Activated CD8-positive, alpha-beta T cell treated with anti-CD3 and anti-CD28 coated beads for 36 hours (primary cell): ENCODE measurements around the gene ACBD6. TPM values are rescaled to one million over a fixed set of nuclear protein-coding genes. Genes with fewer than 3 reads are reported as not detected.
A peak's percentile ranks its signal among the peaks of the same experiment; 100 is the strongest.

Experiments
- ATAC-seq: fragments of 200-7000 bp; cut with Tn5 transposase; one replicate; pipeline ENCODE4 v1.10.0; 2021; ENCODE audit warnings: mild to moderate bottlenecking, moderate library complexity
- CTCF ChIA-PET: fragments of 350-600 bp; sonication (Branson Sonifier 250); formaldehyde crosslinking; loops from one replicate; lab custom pipeline; 2021; ENCODE audit warnings: antibody characterized with exemption; lab: Charles Lee
- POLR2A ChIA-PET: fragments of 350-600 bp; sonication (Branson Sonifier 250); formaldehyde crosslinking; loops from one replicate; lab custom pipeline; 2021; ENCODE audit warnings: antibody characterized with exemption; lab: Charles Lee
- DNase-seq: peaks from one replicate; pipeline ENCODE4 v3.0.0-alpha.2; 2020
- H3K27ac Mint-ChIP-seq: one replicate; pipeline ENCODE4 v1.8.0; 2021; ENCODE audit warnings: mild to moderate bottlenecking, mixed read lengths
- H3K27me3 Mint-ChIP-seq: one replicate; pipeline ENCODE4 v1.8.0; 2021; ENCODE audit warnings: mixed read lengths
- H3K36me3 Mint-ChIP-seq: one replicate; pipeline ENCODE4 v1.8.0; 2021; ENCODE audit warnings: low read depth, mixed read lengths
- H3K4me1 Mint-ChIP-seq: one replicate; pipeline ENCODE4 v1.8.0; 2021; ENCODE audit warnings: low read depth, mixed read lengths
- H3K4me3 Mint-ChIP-seq: one replicate; pipeline ENCODE4 v1.8.0; 2021; ENCODE audit warnings: mild to moderate bottlenecking, moderate library complexity, mixed read lengths
- H3K9me3 Mint-ChIP-seq: one replicate; pipeline ENCODE4 v1.8.0; 2021; ENCODE audit warnings: mixed read lengths
- intact Hi-C: fragments of 100-400 bp; cut with micrococcal nuclease; formaldehyde crosslinking; loops from one replicate; pipeline ENCODE4 v1.10.0; 2022
- total RNA-seq, 2 experiments: library from RNA; stranded (reverse); gene quantifications; one replicate each; pipeline ENCODE4 v1.2.3, GENCODE V29; 2021
- TF ChIP-seq, protein P1 (sequence below): fragments of 200-600 bp; IDR thresholded peaks from one replicate; pipeline ENCODE4 v1.8.0; 2022; ENCODE audit warnings: antibody characterized with exemption, mild to moderate bottlenecking

ACBD6 gene
- total RNA-seq, 2 experiments from 2014 or later: 41.3 to 45.0 TPM

- ATAC-seq (no peak), DNase-seq (no peak)
- Mint-ChIP-seq H3K36me3 (no peaks in the 10 kb centered on the region), H3K4me1 (no peaks in the 10 kb centered on the region), H3K9me3 (no peaks in the 10 kb centered on the region), H3K27me3 (peaks cover 30% of the 10 kb centered on the region), H3K27ac (no peak overlapping the region), H3K4me3 (no peak overlapping the region)
- intact Hi-C loops: loop anchor here (10.0 kb wide), 1 partner anchor 160 kb away; no protein-coding TSS in a partner anchor
- TF ChIP-seq, protein P1, sequence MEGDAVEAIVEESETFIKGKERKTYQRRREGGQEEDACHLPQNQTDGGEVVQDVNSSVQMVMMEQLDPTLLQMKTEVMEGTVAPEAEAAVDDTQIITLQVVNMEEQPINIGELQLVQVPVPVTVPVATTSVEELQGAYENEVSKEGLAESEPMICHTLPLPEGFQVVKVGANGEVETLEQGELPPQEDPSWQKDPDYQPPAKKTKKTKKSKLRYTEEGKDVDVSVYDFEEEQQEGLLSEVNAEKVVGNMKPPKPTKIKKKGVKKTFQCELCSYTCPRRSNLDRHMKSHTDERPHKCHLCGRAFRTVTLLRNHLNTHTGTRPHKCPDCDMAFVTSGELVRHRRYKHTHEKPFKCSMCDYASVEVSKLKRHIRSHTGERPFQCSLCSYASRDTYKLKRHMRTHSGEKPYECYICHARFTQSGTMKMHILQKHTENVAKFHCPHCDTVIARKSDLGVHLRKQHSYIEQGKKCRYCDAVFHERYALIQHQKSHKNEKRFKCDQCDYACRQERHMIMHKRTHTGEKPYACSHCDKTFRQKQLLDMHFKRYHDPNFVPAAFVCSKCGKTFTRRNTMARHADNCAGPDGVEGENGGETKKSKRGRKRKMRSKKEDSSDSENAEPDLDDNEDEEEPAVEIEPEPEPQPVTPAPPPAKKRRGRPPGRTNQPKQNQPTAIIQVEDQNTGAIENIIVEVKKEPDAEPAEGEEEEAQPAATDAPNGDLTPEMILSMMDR: no peak
- ChIA-PET POLR2A (interaction anchor here (1.5 kb wide), 1 partner anchor 160 kb away, joined by 4 read pairs; no protein-coding TSS in a partner anchor), CTCF (interaction anchor here (1.1 to 3.6 kb wide), 7 partner anchors 8 to 235 kb away, joined by 3 to 39 read pairs (median 6); no protein-coding TSS in a partner anchor)
These were observed 247.9 kb downstream of the ACBD6 start for GRCh38 chr1:180254496-180254819.

GRCh38 chr1:180253585-180254495, 248.5 kb downstream of the ACBD6 start:
- ChIA-PET CTCF (interaction anchor here (0.7 to 3.6 kb wide), 27 partner anchors 8 to 249 kb away, joined by 3 to 39 read pairs (median 4); partner anchors contain the start of gene ACBD6), POLR2A (interaction anchor here (1.5 kb wide), 1 partner anchor 160 kb away, joined by 4 read pairs; no protein-coding TSS in a partner anchor)
- Mint-ChIP-seq H3K4me1 (no peaks in the 10 kb centered on the region), H3K9me3 (no peaks in the 10 kb centered on the region), H3K4me3 (no peak overlapping the region), H3K36me3 (no peaks in the 10 kb centered on the region), H3K27me3 (peaks cover 30% of the 10 kb centered on the region), H3K27ac (no peak overlapping the region)
- TF ChIP-seq, protein P1: no peak
- no peak for ATAC-seq
- intact Hi-C loops: loop anchor here (2.0 to 10.0 kb wide), 2 partner anchors 161 to 229 kb away; no protein-coding TSS in a partner anchor
- DNase-seq: no peak

- DNase-seq (peak; percentile 86), ATAC-seq (peak; percentile 87)
- no peaks in the 10 kb centered on the region for H3K36me3 Mint-ChIP-seq
- no peak overlapping the region for H3K27ac Mint-ChIP-seq
- ChIA-PET CTCF (interaction anchor here (0.7 to 3.6 kb wide), 33 partner anchors 9 to 249 kb away, joined by 3 to 39 read pairs (median 4); partner anchors contain the start of gene ACBD6), POLR2A (interaction anchor here (1.5 kb wide), 1 partner anchor 161 kb away, joined by 4 read pairs; no protein-coding TSS in a partner anchor)
- H3K4me3 Mint-ChIP-seq: no peak overlapping the region
- H3K4me1 Mint-ChIP-seq: no peaks in the 10 kb centered on the region
- H3K27me3 Mint-ChIP-seq: peaks cover 28% of the 10 kb centered on the region
- H3K9me3 Mint-ChIP-seq: no peaks in the 10 kb centered on the region
- intact Hi-C loops: loop anchor here (2.0 to 10.0 kb wide), 2 partner anchors 162 to 230 kb away; no protein-coding TSS in a partner anchor
- TF ChIP-seq, protein P1: peak; percentile 77
These were observed 249.5 kb downstream of the ACBD6 start for GRCh38 chr1:180252638-180253536.

GRCh38 chr1:180251526-180252305, 250.7 kb downstream of the ACBD6 start:
- POLR2A ChIA-PET: no interaction called here
- intact Hi-C loops: loop anchor here (2.0 to 10.0 kb wide), 2 partner anchors 163 to 231 kb away; no protein-coding TSS in a partner anchor
- H3K36me3 Mint-ChIP-seq: no peaks in the 10 kb centered on the region

More at GRCh38 chr1:180251526-180252305, 250.7 kb downstream of the ACBD6 start:
- CTCF ChIA-PET: interaction anchor here (1.5 to 3.6 kb wide), 8 partner anchors 26 to 248 kb away, joined by 3 to 39 read pairs (median 6); no protein-coding TSS in a partner anchor
- Mint-ChIP-seq H3K4me1 (no peaks in the 10 kb centered on the region), H3K9me3 (no peaks in the 10 kb centered on the region), H3K27ac (no peak overlapping the region), H3K4me3 (no peak overlapping the region), H3K27me3 (peaks cover 29% of the 10 kb centered on the region)
- ATAC-seq: no peak
- no peak for DNase-seq
- TF ChIP-seq, protein P1: no peak
